Neural cell (in vitro differentiated cells): Measurements from ENCODE around the gene IQSEC1. TPM values are rescaled to one million over a fixed set of nuclear protein-coding genes. Genes with fewer than 3 reads are reported as not detected.
"Not testable (repeated sequence)": the region's sequence is repeated elsewhere in the genome, so short reads cannot be mapped to it uniquely, and the experiment has no call there.

Experiments used
- H2AFZ ChIP-seq: fragments of 200-600, 300-800 bp; sonication (generic), shearing (Covaris generic); 2 replicates; pipeline ENCODE4 v1.6.0; 2014; ENCODE audit warnings: low read depth, mild to moderate bottlenecking, antibody characterized with exemption, low read length, moderate library complexity
- H3F3A ChIP-seq: fragments of 200-600 bp; shearing (Covaris generic); 2 replicates; pipeline ENCODE4 v1.6.1; 2016; ENCODE audit warnings: mild to moderate bottlenecking, moderate library complexity, mixed read lengths, antibody characterized with exemption, low read length; ENCODE audit not compliant: insufficient read depth, poor library complexity, severe bottlenecking
- H3K27ac ChIP-seq: fragments of 200-600, 300-800 bp; sonication (generic), shearing (Covaris generic); 2 replicates; pipeline ENCODE4 v1.5.1; 2014; ENCODE audit warnings: mild to moderate bottlenecking, low read length, moderate library complexity
- H3K27me3 ChIP-seq: fragments of 300-800, 200-600 bp; sonication (generic), shearing (Covaris generic); 2 replicates; pipeline ENCODE4 v1.6.0; 2014; ENCODE audit warnings: mild to moderate bottlenecking, low read depth, low read length, moderate library complexity; ENCODE audit not compliant: insufficient read depth
- H3K36me3 ChIP-seq: fragments of 300-800, 200-600 bp; sonication (generic), shearing (Covaris generic); 2 replicates; pipeline ENCODE4 v1.5.1; 2014; ENCODE audit warnings: mild to moderate bottlenecking, antibody characterized with exemption, low read length, moderate library complexity; ENCODE audit not compliant: insufficient read depth
- H3K4me2 ChIP-seq: fragments of 300-800, 200-600 bp; sonication (generic), shearing (Covaris generic); 2 replicates; pipeline ENCODE4 v1.6.0; 2014; ENCODE audit warnings: mild to moderate bottlenecking, low read length
- H3K4me3 ChIP-seq: fragments of 300-800, 200-600 bp; sonication (generic), shearing (Covaris generic); 2 replicates; pipeline ENCODE4 v1.5.1; 2014; ENCODE audit warnings: mild to moderate bottlenecking, low read length, moderate library complexity
- H3K79me2 ChIP-seq: fragments of 200-600 bp; shearing (Covaris generic); replicated peaks from 2 replicates; pipeline ENCODE4 v1.6.0; 2014; ENCODE audit warnings: mild to moderate bottlenecking, low read length, moderate library complexity; ENCODE audit not compliant: insufficient read depth
- H3K9ac ChIP-seq: fragments of 300-800, 200-600 bp; sonication (generic), shearing (Covaris generic); 2 replicates; pipeline ENCODE4 v1.6.1; 2016; ENCODE audit warnings: mild to moderate bottlenecking, low read length, mixed read lengths
- H3K9me2 ChIP-seq: fragments of 200-600 bp; shearing (Covaris generic); 2 replicates; pipeline ENCODE4 v1.6.1; 2016; ENCODE audit warnings: mild to moderate bottlenecking, low read length, mixed read lengths; ENCODE audit not compliant: insufficient read depth
- H3K9me3 ChIP-seq: fragments of 200-600, 300-800 bp; sonication (generic), shearing (Covaris generic); 2 replicates; pipeline ENCODE4 v1.6.1; 2016; ENCODE audit warnings: mild to moderate bottlenecking, mixed run types, low read length, moderate library complexity, mixed read lengths
- H4K20me1 ChIP-seq: fragments of 200-600 bp; shearing (Covaris generic); 2 replicates; pipeline ENCODE4 v1.6.1; 2016; ENCODE audit warnings: mild to moderate bottlenecking, mixed run types; ENCODE audit not compliant: insufficient read depth
- EZH2 ChIP-seq: fragments of 200-600, 300-800 bp; shearing (Covaris generic), sonication (generic); IDR thresholded peaks from 2 replicates; pipeline ENCODE4 v1.6.1; 2014; ENCODE audit warnings: antibody characterized with exemption, low read length, borderline replicate concordance, mild to moderate bottlenecking; ENCODE audit not compliant: insufficient read depth, poor library complexity, severe bottlenecking
- POLR2AphosphoS5 ChIP-seq: IDR thresholded peaks from 2 replicates; pipeline ENCODE4 v1.6.1; 2012
- RAD21 ChIP-seq: fragments of 450-650 bp; conservative IDR thresholded peaks from 2 replicates; pipeline ENCODE4 v1.6.1; 2014; ENCODE audit warnings: antibody characterized with exemption, mild to moderate bottlenecking, moderate library complexity
- SMC3 ChIP-seq: fragments of 450-650 bp; conservative IDR thresholded peaks from 2 replicates; pipeline ENCODE4 v1.6.1; 2014; ENCODE audit warnings: antibody characterized with exemption, mild to moderate bottlenecking, moderate library complexity; ENCODE audit not compliant: poor library complexity
- TAF1 ChIP-seq: IDR thresholded peaks from 2 replicates; pipeline ENCODE4 v1.6.1; 2012; ENCODE audit warnings: low read depth
- polyA plus RNA-seq: library from polyadenylated mRNA; depleted of rRNA; stranded (reverse); fragments of >200 nt; gene quantifications from 2 replicates; pipeline ENCODE4 v1.2.3, GENCODE V29; 2014
- TF ChIP-seq, protein P1 (sequence below): fragments of 450-650 bp; IDR thresholded peaks from 2 replicates; pipeline ENCODE4 v1.5.1; 2014; ENCODE audit warnings: antibody characterized with exemption, mild to moderate bottlenecking, moderate library complexity; ENCODE audit not compliant: poor library complexity, severe bottlenecking
- TF ChIP-seq, protein P2 (sequence below): IDR thresholded peaks from 2 replicates; pipeline ENCODE4 v1.6.1; 2012; ENCODE audit warnings: borderline replicate concordance

The IQSEC1 gene
- polyA plus RNA-seq, 1 donor from 2014 or later: 6.0 TPM

DNA sequence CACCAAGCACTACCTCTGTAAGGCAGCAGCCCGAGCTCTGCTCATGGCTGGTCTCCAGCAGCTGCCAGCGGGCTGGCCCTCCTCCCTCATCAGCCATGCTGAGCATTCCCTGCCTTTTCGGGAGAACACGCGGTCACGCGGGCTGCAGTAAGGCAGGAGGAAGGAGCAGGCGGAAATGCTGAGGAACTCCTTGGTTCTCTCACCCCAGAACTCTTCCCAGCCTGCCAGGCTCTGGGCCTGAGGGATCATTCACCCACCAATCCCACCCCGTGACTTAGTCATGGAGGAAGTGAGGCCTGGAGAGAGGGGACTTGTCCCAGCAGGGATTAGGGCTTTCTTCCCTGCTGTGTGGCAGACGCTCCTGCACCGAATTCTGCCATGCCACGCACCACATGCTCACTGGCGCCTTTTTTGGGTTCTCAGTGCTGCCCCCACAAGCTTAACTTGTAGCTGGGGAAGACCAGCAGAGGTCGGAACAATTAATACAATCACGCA lies 189.0 kb downstream of the IQSEC1 start:
- no peak overlapping the region for H3K27ac ChIP-seq
- no peak for TF ChIP-seq EZH2
- TF ChIP-seq POLR2AphosphoS5: no peak
- TF ChIP-seq SMC3: no peak
- TF ChIP-seq RAD21: no peak
- TF ChIP-seq, protein P1, sequence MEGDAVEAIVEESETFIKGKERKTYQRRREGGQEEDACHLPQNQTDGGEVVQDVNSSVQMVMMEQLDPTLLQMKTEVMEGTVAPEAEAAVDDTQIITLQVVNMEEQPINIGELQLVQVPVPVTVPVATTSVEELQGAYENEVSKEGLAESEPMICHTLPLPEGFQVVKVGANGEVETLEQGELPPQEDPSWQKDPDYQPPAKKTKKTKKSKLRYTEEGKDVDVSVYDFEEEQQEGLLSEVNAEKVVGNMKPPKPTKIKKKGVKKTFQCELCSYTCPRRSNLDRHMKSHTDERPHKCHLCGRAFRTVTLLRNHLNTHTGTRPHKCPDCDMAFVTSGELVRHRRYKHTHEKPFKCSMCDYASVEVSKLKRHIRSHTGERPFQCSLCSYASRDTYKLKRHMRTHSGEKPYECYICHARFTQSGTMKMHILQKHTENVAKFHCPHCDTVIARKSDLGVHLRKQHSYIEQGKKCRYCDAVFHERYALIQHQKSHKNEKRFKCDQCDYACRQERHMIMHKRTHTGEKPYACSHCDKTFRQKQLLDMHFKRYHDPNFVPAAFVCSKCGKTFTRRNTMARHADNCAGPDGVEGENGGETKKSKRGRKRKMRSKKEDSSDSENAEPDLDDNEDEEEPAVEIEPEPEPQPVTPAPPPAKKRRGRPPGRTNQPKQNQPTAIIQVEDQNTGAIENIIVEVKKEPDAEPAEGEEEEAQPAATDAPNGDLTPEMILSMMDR: no peak
- TF ChIP-seq, protein P2, sequence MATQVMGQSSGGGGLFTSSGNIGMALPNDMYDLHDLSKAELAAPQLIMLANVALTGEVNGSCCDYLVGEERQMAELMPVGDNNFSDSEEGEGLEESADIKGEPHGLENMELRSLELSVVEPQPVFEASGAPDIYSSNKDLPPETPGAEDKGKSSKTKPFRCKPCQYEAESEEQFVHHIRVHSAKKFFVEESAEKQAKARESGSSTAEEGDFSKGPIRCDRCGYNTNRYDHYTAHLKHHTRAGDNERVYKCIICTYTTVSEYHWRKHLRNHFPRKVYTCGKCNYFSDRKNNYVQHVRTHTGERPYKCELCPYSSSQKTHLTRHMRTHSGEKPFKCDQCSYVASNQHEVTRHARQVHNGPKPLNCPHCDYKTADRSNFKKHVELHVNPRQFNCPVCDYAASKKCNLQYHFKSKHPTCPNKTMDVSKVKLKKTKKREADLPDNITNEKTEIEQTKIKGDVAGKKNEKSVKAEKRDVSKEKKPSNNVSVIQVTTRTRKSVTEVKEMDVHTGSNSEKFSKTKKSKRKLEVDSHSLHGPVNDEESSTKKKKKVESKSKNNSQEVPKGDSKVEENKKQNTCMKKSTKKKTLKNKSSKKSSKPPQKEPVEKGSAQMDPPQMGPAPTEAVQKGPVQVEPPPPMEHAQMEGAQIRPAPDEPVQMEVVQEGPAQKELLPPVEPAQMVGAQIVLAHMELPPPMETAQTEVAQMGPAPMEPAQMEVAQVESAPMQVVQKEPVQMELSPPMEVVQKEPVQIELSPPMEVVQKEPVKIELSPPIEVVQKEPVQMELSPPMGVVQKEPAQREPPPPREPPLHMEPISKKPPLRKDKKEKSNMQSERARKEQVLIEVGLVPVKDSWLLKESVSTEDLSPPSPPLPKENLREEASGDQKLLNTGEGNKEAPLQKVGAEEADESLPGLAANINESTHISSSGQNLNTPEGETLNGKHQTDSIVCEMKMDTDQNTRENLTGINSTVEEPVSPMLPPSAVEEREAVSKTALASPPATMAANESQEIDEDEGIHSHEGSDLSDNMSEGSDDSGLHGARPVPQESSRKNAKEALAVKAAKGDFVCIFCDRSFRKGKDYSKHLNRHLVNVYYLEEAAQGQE: no peak
- H2AFZ ChIP-seq: no peak overlapping the region

DNA sequence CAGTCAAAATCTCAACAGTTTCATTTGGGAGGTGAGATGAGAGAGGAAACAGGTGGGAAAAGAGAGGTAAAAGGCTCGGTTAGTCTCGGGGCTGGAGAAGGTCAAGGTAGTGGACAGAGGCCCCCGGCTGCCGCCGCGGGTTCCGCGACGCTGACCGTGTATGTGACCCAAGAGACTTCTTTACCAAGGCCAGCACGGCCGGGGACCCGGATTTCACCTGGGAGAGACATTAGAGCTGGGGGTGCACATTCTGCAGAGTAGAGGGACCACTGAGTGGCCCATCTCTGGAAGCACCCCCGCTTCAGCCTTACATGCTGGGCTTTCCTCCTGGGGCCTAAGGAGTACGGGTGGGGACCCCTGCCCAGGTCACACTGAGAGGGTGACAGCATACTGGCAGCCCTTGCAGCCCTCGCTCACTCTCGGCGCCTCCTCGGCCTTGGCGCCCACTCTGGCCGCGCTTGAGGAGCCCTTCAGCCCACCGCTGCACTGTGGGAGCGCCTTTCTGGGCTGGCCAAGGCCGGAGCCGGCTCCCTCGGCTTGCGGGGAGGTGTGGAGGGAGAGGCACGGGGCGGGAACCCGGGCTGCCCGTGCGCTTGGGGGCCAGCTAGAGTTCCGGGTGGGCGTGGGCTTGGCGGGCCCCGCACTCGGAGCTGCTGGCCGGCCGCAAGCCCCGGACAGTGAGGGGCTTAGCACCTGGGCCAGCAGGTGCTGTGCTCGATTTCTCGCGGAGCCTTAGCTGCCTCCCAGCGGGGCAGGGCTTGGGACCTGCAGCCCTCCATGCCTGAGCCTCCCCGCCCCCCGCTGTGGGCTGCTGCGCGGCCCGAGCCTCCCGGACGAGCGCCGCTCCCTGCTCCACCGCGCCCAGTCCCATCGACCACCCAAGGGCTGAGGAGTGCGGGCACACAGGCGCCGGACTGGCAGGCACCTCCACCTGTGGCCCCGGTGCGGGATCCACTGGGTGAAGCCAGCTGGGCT lies 190.6 kb downstream of the IQSEC1 start:
- no peaks in the 10 kb centered on the region for H3K79me2 ChIP-seq
- no peaks in the 10 kb centered on the region for H3K9me3 ChIP-seq
- H4K20me1 ChIP-seq: no peaks in the 10 kb centered on the region
- H3K27me3 ChIP-seq: no peaks in the 10 kb centered on the region
- no peak overlapping the region for H3K4me3 ChIP-seq
- TF ChIP-seq RAD21 (no peak), TAF1 (no peak)
- TF ChIP-seq, protein P2: no peak
- no peak overlapping the region for H3K9ac ChIP-seq
- H3K9me2 ChIP-seq: no peaks in the 10 kb centered on the region
- H3K4me2 ChIP-seq: no peak overlapping the region
- H3F3A ChIP-seq: no peaks in the 10 kb centered on the region
- H2AFZ ChIP-seq: no peak overlapping the region
- H3K27ac ChIP-seq: no peak overlapping the region
- no peaks in the 10 kb centered on the region for H3K36me3 ChIP-seq

More for the DNA sequence above, 189.0 kb downstream of the IQSEC1 start:
- H4K20me1 ChIP-seq: no peaks in the 10 kb centered on the region
- H3K4me2 ChIP-seq: no peak overlapping the region
- H3K36me3 ChIP-seq: no peaks in the 10 kb centered on the region
- no peaks in the 10 kb centered on the region for H3K79me2 ChIP-seq
- H3K9me3 ChIP-seq: no peaks in the 10 kb centered on the region
- H3K9ac ChIP-seq: no peak overlapping the region
- no peaks in the 10 kb centered on the region for H3K9me2 ChIP-seq
- no peak overlapping the region for H3K4me3 ChIP-seq
- no peaks in the 10 kb centered on the region for H3F3A ChIP-seq
- H3K27me3 ChIP-seq: no peaks in the 10 kb centered on the region

DNA sequence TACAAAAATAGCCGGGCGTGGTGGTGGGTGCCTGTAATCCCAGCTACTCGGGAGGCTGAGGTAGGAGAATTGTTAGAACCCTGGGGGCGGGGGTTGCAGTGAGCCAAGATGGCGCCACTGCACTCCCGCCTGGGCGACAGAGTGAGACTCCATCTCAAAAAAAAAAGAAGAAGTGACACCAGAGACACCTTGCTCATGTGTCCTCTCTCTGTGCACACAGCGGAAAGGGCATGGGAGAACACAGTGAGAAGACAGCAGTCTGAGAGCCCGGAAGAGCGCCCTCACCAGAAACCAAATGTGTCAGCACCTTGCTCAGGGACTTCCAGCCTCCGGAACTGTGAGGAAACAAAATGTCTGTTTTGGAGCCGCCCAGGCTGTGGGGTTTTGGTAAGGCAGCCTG lies 191.4 kb downstream of the IQSEC1 start:
- not testable (repeated sequence) for H2AFZ ChIP-seq, H3K9ac ChIP-seq, H3K36me3 ChIP-seq, H4K20me1 ChIP-seq, H3K27ac ChIP-seq, H3K27me3 ChIP-seq, H3F3A ChIP-seq, H3K9me3 ChIP-seq, H3K79me2 ChIP-seq, H3K9me2 ChIP-seq, H3K4me2 ChIP-seq, H3K4me3 ChIP-seq
